GM12801 (cell line): ENCODE results near the gene KBTBD12.

Experiments used
- TF ChIP-seq, protein P1 (sequence below): IDR thresholded peaks from one replicate; pipeline ENCODE4 v1.5.1; 2011; ENCODE audit warnings: control low read depth; ENCODE audit not compliant: insufficient read length; ENCODE audit errors: extremely low read depth

Gene KBTBD12

DNA sequence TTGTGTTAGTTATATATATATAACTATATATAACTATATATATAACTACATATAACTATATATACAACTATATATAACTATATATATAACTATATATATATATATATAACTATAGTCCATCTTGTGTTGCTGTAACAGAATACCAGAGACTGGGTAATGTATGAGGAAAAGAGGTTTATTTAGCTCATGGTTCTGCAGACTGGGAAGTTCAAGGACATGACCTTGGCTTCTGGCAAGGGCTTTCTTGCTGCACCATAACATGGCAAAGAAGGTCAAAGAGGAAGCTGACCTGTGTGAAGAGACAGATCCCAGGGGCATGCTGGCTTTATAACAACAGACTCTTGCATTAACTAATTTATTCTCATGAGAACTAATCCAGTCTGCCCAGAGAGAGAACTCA is 27.6 kb downstream of the KBTBD12 start:
- TF ChIP-seq, protein P1, sequence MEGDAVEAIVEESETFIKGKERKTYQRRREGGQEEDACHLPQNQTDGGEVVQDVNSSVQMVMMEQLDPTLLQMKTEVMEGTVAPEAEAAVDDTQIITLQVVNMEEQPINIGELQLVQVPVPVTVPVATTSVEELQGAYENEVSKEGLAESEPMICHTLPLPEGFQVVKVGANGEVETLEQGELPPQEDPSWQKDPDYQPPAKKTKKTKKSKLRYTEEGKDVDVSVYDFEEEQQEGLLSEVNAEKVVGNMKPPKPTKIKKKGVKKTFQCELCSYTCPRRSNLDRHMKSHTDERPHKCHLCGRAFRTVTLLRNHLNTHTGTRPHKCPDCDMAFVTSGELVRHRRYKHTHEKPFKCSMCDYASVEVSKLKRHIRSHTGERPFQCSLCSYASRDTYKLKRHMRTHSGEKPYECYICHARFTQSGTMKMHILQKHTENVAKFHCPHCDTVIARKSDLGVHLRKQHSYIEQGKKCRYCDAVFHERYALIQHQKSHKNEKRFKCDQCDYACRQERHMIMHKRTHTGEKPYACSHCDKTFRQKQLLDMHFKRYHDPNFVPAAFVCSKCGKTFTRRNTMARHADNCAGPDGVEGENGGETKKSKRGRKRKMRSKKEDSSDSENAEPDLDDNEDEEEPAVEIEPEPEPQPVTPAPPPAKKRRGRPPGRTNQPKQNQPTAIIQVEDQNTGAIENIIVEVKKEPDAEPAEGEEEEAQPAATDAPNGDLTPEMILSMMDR: no peak

DNA sequence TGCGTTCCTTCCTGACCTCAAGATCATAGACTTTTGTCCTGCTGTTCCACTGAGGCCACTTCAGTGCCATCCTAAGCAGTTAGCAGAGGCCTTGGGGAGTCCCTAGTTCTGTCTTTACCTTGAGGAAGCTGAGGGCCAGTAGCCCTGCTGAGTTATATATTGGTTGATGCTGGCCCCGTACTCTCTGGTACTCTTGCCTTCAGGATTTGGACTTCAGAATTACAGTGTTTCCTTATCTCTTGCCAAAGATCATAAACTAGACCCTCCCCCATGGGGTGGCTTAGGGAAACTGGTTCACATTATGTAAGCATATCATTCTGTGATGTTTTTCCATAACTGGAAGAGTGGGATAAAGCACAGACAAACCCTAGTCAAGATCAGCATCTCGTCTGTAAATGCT is 33.2 kb downstream of the KBTBD12 start:
- TF ChIP-seq, protein P1: no peak

DNA sequence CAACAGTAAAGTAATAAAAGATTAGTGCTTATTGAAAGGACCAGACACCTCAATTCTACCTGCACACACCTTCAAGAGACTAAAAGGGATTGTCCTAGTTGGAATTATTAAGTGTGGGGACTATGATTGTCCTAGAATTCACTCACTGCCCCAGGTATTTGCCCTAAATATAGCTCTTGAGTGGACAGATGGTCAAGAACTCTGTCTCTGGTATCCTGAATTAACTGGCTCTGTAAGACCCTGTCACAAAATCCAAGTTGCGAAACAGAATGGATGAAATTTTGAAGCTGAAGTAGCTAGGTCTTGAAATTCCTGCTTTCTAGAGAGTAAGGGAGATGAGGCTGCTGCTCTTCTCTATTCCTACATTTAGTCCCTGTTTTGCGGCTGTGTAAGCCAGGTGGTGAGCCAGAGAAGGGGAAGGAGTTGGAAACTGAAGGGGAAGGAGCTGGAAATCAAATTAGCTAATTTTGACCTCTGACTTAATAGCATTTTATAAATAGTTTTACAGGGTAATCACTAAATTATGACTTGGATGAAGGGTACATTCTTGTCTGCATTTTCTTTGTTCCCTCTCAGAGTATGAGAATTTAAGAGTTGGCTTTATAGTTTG is 34.5 kb downstream of the KBTBD12 start:
- TF ChIP-seq, protein P1: no peak

GRCh38 chr3:127951276-127951675 is 36.2 kb downstream of the KBTBD12 start:
- TF ChIP-seq, protein P1: no peak

DNA sequence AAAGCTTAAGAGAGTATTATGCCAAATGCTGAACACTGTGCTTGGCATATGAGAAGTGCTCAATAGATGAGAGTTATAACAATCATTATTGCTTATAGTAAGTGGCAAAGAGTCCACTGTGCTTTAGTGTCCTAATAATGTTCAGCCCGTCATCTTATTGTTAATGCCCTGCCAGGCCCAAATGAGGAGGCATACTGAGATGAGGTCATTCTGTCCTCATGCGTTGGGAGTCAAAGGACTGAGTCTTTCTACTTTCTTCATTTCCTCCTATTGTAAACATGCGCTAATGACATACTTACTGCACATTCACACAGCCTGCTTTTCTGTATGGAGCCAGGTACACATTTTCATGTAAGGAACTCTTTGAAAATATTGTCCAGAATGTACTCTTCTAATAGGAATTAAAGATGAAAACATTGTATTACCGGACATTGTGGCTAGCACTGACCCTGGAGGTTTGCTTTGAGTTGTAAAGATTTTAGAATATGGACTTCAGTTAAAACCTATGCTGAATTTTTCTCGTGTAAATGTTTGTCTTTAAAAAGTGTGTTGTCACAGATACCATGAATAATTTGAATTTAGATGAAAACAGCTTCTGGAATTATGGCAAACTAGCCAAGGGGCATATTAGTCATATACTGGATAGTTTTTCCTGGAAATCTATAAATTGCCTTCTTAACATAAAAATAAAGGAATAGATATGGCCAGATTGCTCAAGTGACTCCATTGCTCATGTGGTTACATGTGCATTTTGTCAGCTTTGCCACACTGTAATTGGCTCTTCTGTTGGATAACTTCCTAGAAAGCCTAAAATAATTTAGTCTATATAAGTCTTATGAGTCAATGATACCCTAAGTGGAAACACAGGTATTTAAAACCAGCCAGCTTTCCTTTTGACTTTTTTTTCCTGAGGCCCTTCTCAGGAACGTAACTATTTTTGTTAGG is 38.3 kb downstream of the KBTBD12 start:
- TF ChIP-seq, protein P1: no peak

GRCh38 chr3:127954640-127955039 is 39.6 kb downstream of the KBTBD12 start:
- TF ChIP-seq, protein P1: no peak

DNA sequence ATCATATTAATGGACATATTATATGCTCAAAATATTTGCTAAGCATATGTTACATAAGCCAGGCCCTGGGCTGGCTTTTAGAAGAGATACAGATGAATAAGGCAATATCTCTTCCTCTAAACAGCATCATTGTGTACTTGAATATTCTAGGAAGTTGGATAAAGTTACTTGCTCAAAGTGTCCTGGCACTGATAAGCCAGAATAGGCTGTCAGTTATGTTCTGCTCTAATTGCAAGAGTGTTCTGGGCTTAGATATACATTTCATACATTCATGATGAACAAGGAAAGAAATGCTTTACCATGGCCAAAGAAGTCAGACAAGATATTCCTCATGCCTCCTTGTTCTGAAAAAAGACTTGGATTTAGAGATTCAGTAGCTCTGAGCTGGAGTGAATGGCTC is 40.7 kb downstream of the KBTBD12 start:
- TF ChIP-seq, protein P1: no peak
